ENCODE results near the gene MAPK14. TPM values are rescaled to one million over a fixed set of nuclear protein-coding genes. Genes with fewer than 3 reads are reported as not detected.

MAPK14 gene
- total and polyA plus RNA-seq, 7 donors = 11.8 to 42.0 (median 31.0) TPM

GRCh38 chr6:36150283-36150682, 122.7 kb downstream of the MAPK14 start:
- no peak overlapping the region for H3K27ac ChIP-seq
- H3K36me3 ChIP-seq (ENCODE audit: insufficient read depth in 1 of 2, low read depth in 1 of 2) = no peaks in the 10 kb centered on the region
- H3K9me3 ChIP-seq = no peaks in the 10 kb centered on the region
- no peaks in the 10 kb centered on the region for H3K4me1 ChIP-seq
- WGBS, 3 donors = 60 to 75% (median 67%) methylated on average over 3 of the region's 3 CpGs
- intact Hi-C loops (cut with DNase I) = no loop called here
- ATAC-seq = peak in 1 of 4 donors; percentile 50
- TF ChIP-seq CTCF (IDR thresholded peaks at IDR 0.05) = no peak
- H3K4me3 ChIP-seq = no peak overlapping the region
- DNase-seq = no peak
- no peaks in the 10 kb centered on the region for H3K27me3 ChIP-seq (ENCODE audit: insufficient read depth in 3 of 3, low read length in 2 of 3)

- intact Hi-C loops (cut with DNase I) = no loop called here
- WGBS, 3 donors = 90 to 97% (median 96%) methylated on average over 2 of the region's 2 CpGs
- Histone ChIP-seq H3K27me3 (ENCODE audit: insufficient read depth in 3 of 3, low read length in 2 of 3) (no peaks in the 10 kb centered on the region), H3K9me3 (no peaks in the 10 kb centered on the region), H3K27ac (no peak overlapping the region), H3K4me1 (no peaks in the 10 kb centered on the region), H3K4me3 (no peak overlapping the region), H3K36me3 (ENCODE audit: insufficient read depth in 1 of 2, low read depth in 1 of 2) (no peaks in the 10 kb centered on the region)
- no peak for TF ChIP-seq CTCF (IDR thresholded peaks at IDR 0.05)
- ATAC-seq (no peak), DNase-seq (no peak)
Measured at GRCh38 chr6:36154286-36154685, 126.7 kb downstream of the MAPK14 start.

GRCh38 chr6:36155662-36156061, 128.1 kb downstream of the MAPK14 start:
- no peaks in the 10 kb centered on the region for H3K27me3 ChIP-seq (ENCODE audit: insufficient read depth in 3 of 3, low read length in 2 of 3)
- intact Hi-C loops (cut with DNase I) = no loop called here
- 93 to 99% (median 97%) methylated on average over 2 of the region's 2 CpGs for WGBS, 3 donors
- H3K9me3 ChIP-seq = no peaks in the 10 kb centered on the region
- TF ChIP-seq CTCF (IDR thresholded peaks at IDR 0.05) = no peak
- no peak for DNase-seq
- peaks cover 0 to 2% of the 10 kb centered on the region in 2 donors for H3K36me3 ChIP-seq (ENCODE audit: insufficient read depth in 1 of 2, low read depth in 1 of 2)
- no peak overlapping the region for H3K27ac ChIP-seq
- H3K4me1 ChIP-seq = no peaks in the 10 kb centered on the region
- ATAC-seq = no peak
- no peak overlapping the region for H3K4me3 ChIP-seq

GRCh38 chr6:36160147-36160760, 132.6 kb downstream of the MAPK14 start:
- no peak overlapping the region for H3K27ac ChIP-seq
- no peaks in the 10 kb centered on the region for H3K27me3 ChIP-seq (ENCODE audit: insufficient read depth in 3 of 3, low read length in 2 of 3)
- H3K4me3 ChIP-seq = no peak overlapping the region
- TF ChIP-seq CTCF (IDR thresholded peaks at IDR 0.05) = no peak
- no peaks in the 10 kb centered on the region for H3K4me1 ChIP-seq
- H3K9me3 ChIP-seq = no peaks in the 10 kb centered on the region
- WGBS, 3 donors = 89 to 92% (median 89%) methylated on average over 4 of the region's 4 CpGs
- peaks cover 0 to 2% of the 10 kb centered on the region in 2 donors for H3K36me3 ChIP-seq (ENCODE audit: insufficient read depth in 1 of 2, low read depth in 1 of 2)
- DNase-seq (no peak), ATAC-seq (no peak)
- intact Hi-C loops (cut with DNase I) = no loop called here

Other genes starting within 250 kb of the MAPK14 start
- gene CLPSL1, start 246.8 kb upstream of the MAPK14 start, total RNA-seq = not detected
- gene CLPSL1, start 246.8 kb upstream of the MAPK14 start, polyA plus RNA-seq = not detected
- gene CLPS, start 230.5 kb upstream of the MAPK14 start, total RNA-seq = 1 to 10 TPM in 1 of 4 donors, under 1 TPM in 1, not detected in 2; 0.53 to 3.5 TPM
- under 1 TPM in 2 of 3 donors, not detected in 1; 0.38 to 0.96 TPM for gene CLPS, start 230.5 kb upstream of the MAPK14 start, polyA plus RNA-seq
- under 1 TPM in 1 of 4 donors, not detected in 3; 0.34 TPM for gene LHFPL5, start 222.5 kb upstream of the MAPK14 start, total RNA-seq
- under 1 TPM in 1 of 3 donors, not detected in 2; 0.10 TPM for gene LHFPL5, start 222.5 kb upstream of the MAPK14 start, polyA plus RNA-seq
- gene SRPK1, start 106.7 kb upstream of the MAPK14 start, total RNA-seq = 10 to 100 TPM; 24.1 to 42.4 (median 31.3) TPM
- 10 to 100 TPM; 12.2 to 46.9 (median 21.3) TPM for gene SRPK1, start 106.7 kb upstream of the MAPK14 start, polyA plus RNA-seq
- gene SLC26A8, start 3.2 kb upstream of the MAPK14 start, total RNA-seq = under 1 TPM in 1 of 4 donors, not detected in 3; 0.15 TPM
- under 1 TPM in 1 of 3 donors, not detected in 2; 0.04 TPM for gene SLC26A8, start 3.2 kb upstream of the MAPK14 start, polyA plus RNA-seq
- gene MAPK13, start 102.7 kb downstream of the MAPK14 start, total RNA-seq = 1 to 10 TPM in 3 of 4 donors, under 1 TPM in 1; 0.92 to 2.8 (median 1.6) TPM
- 1 to 10 TPM in 1 of 3 donors, under 1 TPM in 2; 0.49 to 4.0 (median 0.52) TPM for gene MAPK13, start 102.7 kb downstream of the MAPK14 start, polyA plus RNA-seq
- gene BRPF3, start 168.9 kb downstream of the MAPK14 start, total RNA-seq = 10 to 100 TPM; 20.4 to 31.4 (median 21.9) TPM
- 10 to 100 TPM; 15.3 to 47.2 (median 17.3) TPM for gene BRPF3, start 168.9 kb downstream of the MAPK14 start, polyA plus RNA-seq
- not detected for gene PNPLA1, start 242.3 kb downstream of the MAPK14 start, total RNA-seq
- gene PNPLA1, start 242.3 kb downstream of the MAPK14 start, polyA plus RNA-seq = under 1 TPM in 2 of 3 donors, not detected in 1; 0.04 to 0.05 TPM

Measured in psoas muscle (tissue), 8 donors.